Measurements from ENCODE around the gene GALP.

DNA sequence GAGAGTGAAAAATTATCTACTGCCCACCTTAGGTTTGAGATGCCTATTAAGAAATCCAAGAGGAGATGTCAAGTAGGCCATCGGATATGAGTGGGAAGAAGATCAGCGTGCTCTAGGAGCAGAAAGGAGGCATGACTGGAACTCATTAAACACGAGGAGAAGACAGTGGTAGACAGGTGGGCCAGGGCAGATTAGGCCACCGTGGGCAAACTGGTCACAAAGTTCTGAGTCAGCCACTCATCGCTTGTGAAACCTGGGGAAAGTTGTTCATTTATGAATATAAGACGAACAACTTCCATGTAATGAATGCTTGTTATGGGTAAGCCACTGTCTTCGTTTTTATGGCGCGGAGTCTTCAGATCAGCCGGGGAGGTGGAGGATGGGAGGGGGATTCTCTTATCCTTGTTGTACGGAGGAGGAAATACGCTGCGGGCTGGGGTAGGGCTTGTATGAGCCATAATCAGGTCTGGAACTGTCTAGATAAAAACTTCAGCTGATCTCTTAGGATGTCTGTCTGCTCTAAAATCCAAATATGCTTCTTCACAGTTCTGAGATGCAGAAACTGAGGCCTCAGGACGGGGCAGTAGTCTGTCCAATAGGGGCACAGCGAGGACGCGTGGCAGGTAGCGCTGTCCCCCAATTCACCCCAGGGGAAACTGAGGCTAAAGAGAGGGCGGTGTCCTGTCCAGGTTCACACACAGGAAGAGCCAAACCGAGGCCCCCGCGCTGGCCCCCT is 35.8 kb upstream of the GALP start:
- TF ChIP-seq EZH2phosphoT487 (IDR thresholded peaks at IDR 0.05; ENCODE audit: low read depth, severe bottlenecking, unreplicated experiment), result no peak
- TF ChIP-seq, protein P1, sequence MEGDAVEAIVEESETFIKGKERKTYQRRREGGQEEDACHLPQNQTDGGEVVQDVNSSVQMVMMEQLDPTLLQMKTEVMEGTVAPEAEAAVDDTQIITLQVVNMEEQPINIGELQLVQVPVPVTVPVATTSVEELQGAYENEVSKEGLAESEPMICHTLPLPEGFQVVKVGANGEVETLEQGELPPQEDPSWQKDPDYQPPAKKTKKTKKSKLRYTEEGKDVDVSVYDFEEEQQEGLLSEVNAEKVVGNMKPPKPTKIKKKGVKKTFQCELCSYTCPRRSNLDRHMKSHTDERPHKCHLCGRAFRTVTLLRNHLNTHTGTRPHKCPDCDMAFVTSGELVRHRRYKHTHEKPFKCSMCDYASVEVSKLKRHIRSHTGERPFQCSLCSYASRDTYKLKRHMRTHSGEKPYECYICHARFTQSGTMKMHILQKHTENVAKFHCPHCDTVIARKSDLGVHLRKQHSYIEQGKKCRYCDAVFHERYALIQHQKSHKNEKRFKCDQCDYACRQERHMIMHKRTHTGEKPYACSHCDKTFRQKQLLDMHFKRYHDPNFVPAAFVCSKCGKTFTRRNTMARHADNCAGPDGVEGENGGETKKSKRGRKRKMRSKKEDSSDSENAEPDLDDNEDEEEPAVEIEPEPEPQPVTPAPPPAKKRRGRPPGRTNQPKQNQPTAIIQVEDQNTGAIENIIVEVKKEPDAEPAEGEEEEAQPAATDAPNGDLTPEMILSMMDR (IDR thresholded peaks at IDR 0.05; ENCODE audit: poor library complexity), result no peak
